Natural killer cell (primary cell): ENCODE measurements around the gene ECHDC1. TPM values are rescaled to one million over a fixed set of nuclear protein-coding genes. Genes with fewer than 3 reads are reported as not detected.

ENCODE experiments used
- ATAC-seq, 3 donors: fragments of 150-1000 bp in 2 of 3; fragments of 200-7000 bp in 1 of 3; cut with Tn5 transposase; 1 replicate in 1 of 3; 2 replicates in 2 of 3; pipeline ENCODE4 v1.10.0; 2021; ENCODE audit warnings: mild to moderate bottlenecking in 2 of 3, moderate library complexity in 2 of 3
- DNase-seq, 2 donors: peaks; one replicate each; pipeline versions ENCODE4 v3.0.0 to v3.0.0-alpha.2; 2013 to 2021; ENCODE audit warnings: mixed read lengths in 1 of 2
- H3K27ac ChIP-seq: one replicate; pipeline ENCODE4 v1.5.1; 2013; ENCODE audit warnings: mild to moderate bottlenecking, low read length
- H3K27me3 ChIP-seq: one replicate; pipeline ENCODE4 v1.6.1; 2013; ENCODE audit warnings: low read length; ENCODE audit not compliant: control insufficient read depth, insufficient read depth
- H3K36me3 ChIP-seq: one replicate; pipeline ENCODE4 v1.6.1; 2013; ENCODE audit warnings: low read length; ENCODE audit not compliant: control insufficient read depth, insufficient read depth
- H3K4me1 ChIP-seq: one replicate; pipeline ENCODE4 v1.6.1; 2013; ENCODE audit warnings: low read length; ENCODE audit not compliant: control insufficient read depth, insufficient read depth
- H3K4me3 ChIP-seq: one replicate; pipeline ENCODE4 v1.5.1; 2013; ENCODE audit warnings: low read length
- H3K9me3 ChIP-seq: one replicate; pipeline ENCODE4 v1.6.1; 2013; ENCODE audit warnings: low read length; ENCODE audit not compliant: control insufficient read depth, insufficient read depth
- H3K27ac Mint-ChIP-seq, 2 donors: one replicate each; pipeline ENCODE4 v1.8.0; 2022; ENCODE audit warnings: mild to moderate bottlenecking in 2 of 2, mixed read lengths in 2 of 2, moderate library complexity in 1 of 2
- H3K27me3 Mint-ChIP-seq, 2 donors: one replicate each; pipeline ENCODE4 v1.8.0; 2022; ENCODE audit warnings: low read depth in 2 of 2, mixed read lengths in 2 of 2
- H3K36me3 Mint-ChIP-seq: one replicate; pipeline ENCODE4 v1.8.0; 2022; ENCODE audit warnings: mixed read lengths
- H3K4me1 Mint-ChIP-seq, 2 donors: one replicate each; pipeline ENCODE4 v1.8.0; 2022; ENCODE audit warnings: mixed read lengths in 2 of 2
- H3K4me3 Mint-ChIP-seq: one replicate; pipeline ENCODE4 v1.8.0; 2022; ENCODE audit warnings: mild to moderate bottlenecking, moderate library complexity, mixed read lengths
- H3K9me3 Mint-ChIP-seq, 2 donors: one replicate each; pipeline ENCODE4 v1.8.0; 2022; ENCODE audit warnings: mixed read lengths in 2 of 2
- WGBS: methylation state at CpG from one replicate; pipeline ENCODE4 v1.1.7; 2013; ENCODE audit warnings: missing lambda C conversion rate; ENCODE audit not compliant: insufficient coverage; 5-methylcytosine and 5-hydroxymethylcytosine counted together
- intact Hi-C: fragments of 100-400 bp; cut with micrococcal nuclease; formaldehyde crosslinking; loops from one replicate; pipeline ENCODE4 v1.14.2; 2022
- total RNA-seq, 4 donors: library from RNA; stranded (reverse); fragments of 120-200 nt in 1 of 4; gene quantifications; one replicate each; pipeline versions ENCODE4 v1.2.3 to v1.2.4, GENCODE V29; 2013 to 2022
- TF ChIP-seq, protein P1 (sequence below): fragments of 200-600 bp; IDR thresholded peaks from one replicate; pipeline ENCODE4 v1.8.0; 2022; ENCODE audit warnings: antibody characterized with exemption

ECHDC1 gene
- total RNA-seq, 3 donors from 2014 or later (not counting 1 experiment from before 2014, with no cell fraction given), result 18.7 to 35.1 (median 21.4) TPM

DNA sequence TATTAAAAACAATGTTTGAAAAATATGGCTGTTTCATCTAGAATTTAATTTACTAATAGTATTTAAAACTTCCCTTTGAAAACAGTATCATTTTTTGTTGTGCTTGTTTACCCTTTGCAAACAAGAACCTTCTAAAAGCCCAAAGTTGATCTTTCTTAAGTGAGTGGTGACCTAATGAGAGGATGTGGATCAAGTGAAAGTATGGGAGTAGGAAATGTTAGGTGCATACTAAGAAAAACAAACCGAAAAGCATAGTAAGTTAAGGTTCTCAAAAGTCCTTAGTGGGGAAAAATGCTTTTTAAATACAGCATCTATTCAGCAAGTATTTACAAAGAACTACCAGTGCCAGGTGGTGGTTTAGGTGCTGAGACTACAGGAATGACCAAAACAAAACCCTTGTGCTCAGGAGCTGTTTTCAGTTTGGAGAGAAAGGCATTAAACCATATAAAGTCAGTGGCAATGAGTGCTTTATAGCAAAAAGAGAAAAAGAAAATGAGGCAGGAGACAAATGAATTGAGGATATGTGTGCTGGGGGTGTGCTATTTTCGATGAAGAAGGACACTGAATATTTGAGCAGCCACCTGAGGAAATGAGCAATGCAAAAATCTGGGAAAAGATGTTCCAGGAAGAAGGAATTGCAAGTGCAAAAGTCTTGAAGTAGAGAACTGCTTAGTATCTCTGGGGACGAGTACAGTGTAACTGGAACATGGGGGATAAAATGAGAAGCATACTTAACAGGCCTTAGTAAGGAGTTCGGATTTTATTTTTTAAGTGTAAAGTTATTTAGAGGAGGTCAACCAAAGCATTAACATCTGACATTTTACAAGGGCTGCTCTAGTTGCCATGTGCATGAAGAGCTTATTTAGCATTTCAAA, 52.8 kb downstream of the ECHDC1 start:
- intact Hi-C loops, result no loop called here
- H3K4me1 Mint-ChIP-seq, result peaks cover 27 to 30% of the 10 kb centered on the region in 2 donors
- no peak overlapping the region for H3K4me3 ChIP-seq

DNA sequence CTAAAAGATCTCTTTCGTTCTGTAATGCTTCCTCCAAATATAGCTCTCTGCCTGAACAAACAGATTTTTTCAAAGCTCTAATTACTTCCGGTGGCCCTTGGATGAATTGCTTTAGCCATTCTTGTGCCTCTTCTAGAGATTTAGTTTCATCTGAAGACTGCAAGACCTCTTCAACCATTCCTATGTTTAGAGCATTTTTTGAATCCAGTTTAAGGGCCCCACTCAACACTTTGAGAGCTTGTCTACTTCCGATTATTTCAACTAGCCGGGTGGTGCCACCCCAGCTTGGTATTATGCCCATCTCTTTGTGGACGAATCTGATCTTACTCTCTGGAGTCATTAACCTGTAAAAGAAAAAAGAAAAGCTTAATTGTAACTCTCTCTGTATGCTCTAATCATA, 53.5 kb downstream of the ECHDC1 start:
- no peaks in the 10 kb centered on the region for H3K9me3 Mint-ChIP-seq
- H3K27me3 Mint-ChIP-seq, result no peaks in the 10 kb centered on the region
- ATAC-seq (no peak), DNase-seq (no peak)
- Histone ChIP-seq H3K9me3 (no peaks in the 10 kb centered on the region), H3K36me3 (peaks cover 44% of the 10 kb centered on the region), H3K27me3 (no peaks in the 10 kb centered on the region), H3K4me3 (no peak overlapping the region), H3K27ac (no peak overlapping the region), H3K4me1 (no peaks in the 10 kb centered on the region)
- peaks cover 27 to 32% of the 10 kb centered on the region in 2 donors for H3K4me1 Mint-ChIP-seq
- TF ChIP-seq, protein P1, sequence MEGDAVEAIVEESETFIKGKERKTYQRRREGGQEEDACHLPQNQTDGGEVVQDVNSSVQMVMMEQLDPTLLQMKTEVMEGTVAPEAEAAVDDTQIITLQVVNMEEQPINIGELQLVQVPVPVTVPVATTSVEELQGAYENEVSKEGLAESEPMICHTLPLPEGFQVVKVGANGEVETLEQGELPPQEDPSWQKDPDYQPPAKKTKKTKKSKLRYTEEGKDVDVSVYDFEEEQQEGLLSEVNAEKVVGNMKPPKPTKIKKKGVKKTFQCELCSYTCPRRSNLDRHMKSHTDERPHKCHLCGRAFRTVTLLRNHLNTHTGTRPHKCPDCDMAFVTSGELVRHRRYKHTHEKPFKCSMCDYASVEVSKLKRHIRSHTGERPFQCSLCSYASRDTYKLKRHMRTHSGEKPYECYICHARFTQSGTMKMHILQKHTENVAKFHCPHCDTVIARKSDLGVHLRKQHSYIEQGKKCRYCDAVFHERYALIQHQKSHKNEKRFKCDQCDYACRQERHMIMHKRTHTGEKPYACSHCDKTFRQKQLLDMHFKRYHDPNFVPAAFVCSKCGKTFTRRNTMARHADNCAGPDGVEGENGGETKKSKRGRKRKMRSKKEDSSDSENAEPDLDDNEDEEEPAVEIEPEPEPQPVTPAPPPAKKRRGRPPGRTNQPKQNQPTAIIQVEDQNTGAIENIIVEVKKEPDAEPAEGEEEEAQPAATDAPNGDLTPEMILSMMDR, result no peak
- peaks cover 10% of the 10 kb centered on the region for H3K36me3 Mint-ChIP-seq
- intact Hi-C loops, result no loop called here
- H3K4me3 Mint-ChIP-seq, result no peak overlapping the region
- 97% methylated on average over 5 of the region's 5 CpGs for WGBS
- H3K27ac Mint-ChIP-seq, result peak overlapping the region; percentile 45 to 63

More for the DNA sequence above, 52.8 kb downstream of the ECHDC1 start:
- Mint-ChIP-seq H3K4me3 (no peak overlapping the region), H3K36me3 (peaks cover 10% of the 10 kb centered on the region), H3K27me3 (no peaks in the 10 kb centered on the region), H3K27ac (peak overlapping the region; percentile 45 to 63), H3K9me3 (no peaks in the 10 kb centered on the region)
- DNase-seq (no peak), ATAC-seq (no peak)
- TF ChIP-seq, protein P1, result no peak
- no peak overlapping the region for H3K27ac ChIP-seq
- no peaks in the 10 kb centered on the region for H3K9me3 ChIP-seq
- 94% methylated on average over 2 of the region's 4 CpGs for WGBS
- no peaks in the 10 kb centered on the region for H3K27me3 ChIP-seq
- no peaks in the 10 kb centered on the region for H3K4me1 ChIP-seq
- H3K36me3 ChIP-seq, result peaks cover 42% of the 10 kb centered on the region

DNA sequence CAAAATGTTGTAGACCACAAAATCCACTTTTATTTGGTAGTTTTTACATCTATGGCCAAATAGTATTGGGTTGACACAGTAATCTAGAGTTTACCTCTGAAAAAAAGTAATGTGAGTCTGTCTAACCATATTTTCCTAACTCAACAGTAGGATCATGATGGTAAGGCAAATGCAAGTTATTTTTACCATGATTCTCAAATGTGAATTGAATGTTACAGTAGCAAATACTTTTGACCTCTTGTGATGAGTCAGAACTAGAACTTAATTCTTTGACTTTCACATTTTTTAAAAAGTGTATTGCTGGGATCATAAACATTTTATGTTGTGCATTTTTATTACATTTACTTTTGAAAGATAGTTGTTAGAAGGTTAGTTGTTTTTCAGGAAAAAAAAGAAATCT, 54.7 kb downstream of the ECHDC1 start:
- H3K27me3 ChIP-seq, result no peaks in the 10 kb centered on the region

More for the DNA sequence above, 54.7 kb downstream of the ECHDC1 start:
- ATAC-seq, result no peak
- Mint-ChIP-seq H3K4me3 (no peak overlapping the region), H3K27ac (no peak overlapping the region), H3K9me3 (no peaks in the 10 kb centered on the region), H3K4me1 (peaks cover 27 to 32% of the 10 kb centered on the region in 2 donors), H3K27me3 (no peaks in the 10 kb centered on the region), H3K36me3 (peaks cover 10% of the 10 kb centered on the region)
- Histone ChIP-seq H3K36me3 (peaks cover 50% of the 10 kb centered on the region), H3K4me3 (no peak overlapping the region), H3K9me3 (no peaks in the 10 kb centered on the region), H3K27ac (no peak overlapping the region), H3K4me1 (no peaks in the 10 kb centered on the region)
- DNase-seq, result no peak
- TF ChIP-seq, protein P1, result no peak
- intact Hi-C loops, result no loop called here
